Measurements from ENCODE around the gene STARD13.

Gene STARD13

DNA sequence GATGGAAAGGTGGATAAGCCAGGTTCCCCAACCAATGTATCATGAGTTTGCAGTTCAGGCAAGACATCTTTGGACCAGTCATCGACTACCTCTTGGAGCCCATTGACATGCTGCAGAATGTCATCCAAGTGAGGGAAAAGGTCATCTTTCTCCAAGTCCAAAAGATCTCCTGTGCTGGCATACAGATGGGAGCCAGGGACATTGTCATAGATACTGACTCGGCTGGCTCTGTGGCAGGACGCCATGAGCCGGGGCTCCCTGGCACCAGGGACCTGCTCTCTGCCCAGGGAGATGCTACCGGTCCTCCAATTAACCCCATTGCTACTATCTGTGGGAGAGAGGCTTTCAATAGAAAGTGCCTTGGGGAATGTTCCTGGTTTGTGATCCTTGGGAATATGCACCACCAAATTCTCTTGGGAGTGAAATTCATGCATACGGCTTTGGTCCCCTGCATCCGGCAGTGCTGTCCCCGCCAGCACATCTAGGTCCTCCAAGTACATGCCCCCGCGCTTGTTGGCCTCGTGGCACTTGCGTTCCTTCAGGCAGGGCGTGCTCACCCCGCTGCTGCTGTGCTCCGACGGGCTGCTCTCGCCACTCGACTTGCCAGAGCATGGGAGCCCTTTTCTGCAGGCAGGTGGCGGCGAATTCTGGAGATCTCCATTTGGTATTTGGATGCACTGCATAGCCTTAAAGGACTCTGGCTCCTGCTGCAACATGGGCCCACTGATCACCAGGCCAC lies 156.3 kb downstream of the STARD13 start:
- Mint-ChIP-seq H3K36me3 (ENCODE audit: low read depth) (no peaks in the 10 kb centered on the region), H3K27ac (no peak overlapping the region), H3K9me3 (peaks cover 7% of the 10 kb centered on the region), H3K4me1 (ENCODE audit: low read depth) (peaks cover 2% of the 10 kb centered on the region), H3K27me3 (ENCODE audit: low read depth) (no peaks in the 10 kb centered on the region), H3K4me3 (no peak overlapping the region)

DNA sequence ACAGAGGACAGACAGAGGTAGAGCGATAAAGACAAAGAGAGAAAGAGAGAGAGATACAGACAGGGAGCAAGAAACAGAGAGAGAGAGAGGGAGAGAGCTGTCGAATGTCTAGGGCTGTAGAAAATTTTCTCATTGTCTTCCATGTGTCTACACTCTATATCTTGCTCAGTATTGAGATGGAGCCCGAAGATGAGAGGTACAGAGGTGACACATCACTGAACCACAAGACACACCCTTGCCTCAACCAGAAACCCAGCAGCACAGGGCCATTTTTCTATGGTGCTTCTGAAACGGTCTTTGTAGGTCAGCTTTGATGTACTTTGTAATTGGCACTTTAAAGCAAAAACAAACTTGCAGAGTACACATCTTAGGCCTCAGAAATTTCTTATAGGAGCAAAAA lies 157.4 kb downstream of the STARD13 start:
- peaks cover 7% of the 10 kb centered on the region for H3K4me1 Mint-ChIP-seq (ENCODE audit: low read depth)
- H3K36me3 Mint-ChIP-seq (ENCODE audit: low read depth), result no peaks in the 10 kb centered on the region

DNA sequence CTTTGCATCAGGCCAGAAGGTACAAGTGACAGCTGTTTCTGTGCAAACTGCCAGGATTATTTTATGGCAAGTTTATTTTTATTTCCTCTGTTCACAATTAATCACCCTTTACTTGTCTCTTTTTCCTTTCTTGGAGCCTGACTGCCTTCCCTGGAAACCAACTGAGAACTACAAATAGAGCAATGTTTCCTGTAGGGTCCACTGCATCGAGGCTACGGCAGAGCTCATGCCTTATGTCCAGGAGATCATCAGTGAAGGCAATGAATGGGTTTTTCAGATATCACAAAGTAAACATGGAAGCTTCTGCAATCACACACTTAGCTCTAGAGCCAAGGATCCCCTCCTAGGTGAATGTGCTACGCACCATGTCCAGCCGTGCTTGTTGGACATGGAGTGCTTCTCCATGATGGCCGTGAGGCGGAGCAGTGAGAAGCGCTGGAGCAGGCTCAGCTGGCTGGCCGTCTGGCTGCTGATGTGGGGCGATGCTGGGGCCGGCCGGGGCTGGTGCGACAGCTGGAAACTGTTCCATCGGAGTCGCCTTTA lies 158.5 kb downstream of the STARD13 start:
- Mint-ChIP-seq H3K27me3 (ENCODE audit: low read depth) (no peaks in the 10 kb centered on the region), H3K4me1 (ENCODE audit: low read depth) (peaks cover 6% of the 10 kb centered on the region), H3K36me3 (ENCODE audit: low read depth) (no peaks in the 10 kb centered on the region), H3K4me3 (no peak overlapping the region), H3K27ac (no peak overlapping the region), H3K9me3 (no peaks in the 10 kb centered on the region)

More for the DNA sequence above, 157.4 kb downstream of the STARD13 start:
- Mint-ChIP-seq H3K27me3 (ENCODE audit: low read depth) (no peaks in the 10 kb centered on the region), H3K4me3 (no peak overlapping the region), H3K27ac (no peak overlapping the region), H3K9me3 (peaks cover 5% of the 10 kb centered on the region)

DNA sequence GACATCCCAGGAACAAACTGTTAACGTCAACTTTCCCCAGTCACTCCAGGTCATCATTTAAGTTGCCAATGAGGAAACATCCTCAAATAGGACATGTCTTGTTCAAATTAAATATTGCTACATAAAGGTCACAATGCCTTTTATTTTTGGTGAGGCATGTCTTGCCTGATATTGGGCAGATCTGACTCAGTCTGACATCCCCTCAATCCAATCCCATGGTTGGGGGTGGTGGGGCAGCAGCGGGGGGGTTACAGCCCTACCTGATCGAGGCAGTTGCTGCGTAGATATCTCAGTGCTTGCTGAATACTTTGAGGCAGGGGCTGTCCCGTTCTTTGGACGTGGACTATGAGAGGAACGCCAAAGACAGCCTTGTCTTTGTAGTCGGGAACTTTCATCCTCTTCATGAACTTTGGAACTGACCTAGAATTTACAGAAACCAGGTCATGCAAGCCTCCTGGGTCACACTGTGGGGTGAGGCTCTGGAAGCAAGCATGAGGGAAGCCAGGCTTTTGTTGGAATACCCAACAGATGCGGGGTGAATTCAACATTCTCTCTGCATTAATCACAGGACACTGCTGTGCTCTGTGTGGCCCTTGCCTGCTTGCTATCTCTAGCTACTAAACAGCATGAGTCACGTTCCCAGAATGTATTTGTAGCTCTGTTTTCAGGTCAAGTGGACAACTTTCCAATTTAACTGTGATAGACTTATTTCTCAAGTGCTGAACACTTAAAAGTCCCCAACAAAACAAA lies 159.6 kb downstream of the STARD13 start:
- no peak overlapping the region for H3K4me3 Mint-ChIP-seq

DNA sequence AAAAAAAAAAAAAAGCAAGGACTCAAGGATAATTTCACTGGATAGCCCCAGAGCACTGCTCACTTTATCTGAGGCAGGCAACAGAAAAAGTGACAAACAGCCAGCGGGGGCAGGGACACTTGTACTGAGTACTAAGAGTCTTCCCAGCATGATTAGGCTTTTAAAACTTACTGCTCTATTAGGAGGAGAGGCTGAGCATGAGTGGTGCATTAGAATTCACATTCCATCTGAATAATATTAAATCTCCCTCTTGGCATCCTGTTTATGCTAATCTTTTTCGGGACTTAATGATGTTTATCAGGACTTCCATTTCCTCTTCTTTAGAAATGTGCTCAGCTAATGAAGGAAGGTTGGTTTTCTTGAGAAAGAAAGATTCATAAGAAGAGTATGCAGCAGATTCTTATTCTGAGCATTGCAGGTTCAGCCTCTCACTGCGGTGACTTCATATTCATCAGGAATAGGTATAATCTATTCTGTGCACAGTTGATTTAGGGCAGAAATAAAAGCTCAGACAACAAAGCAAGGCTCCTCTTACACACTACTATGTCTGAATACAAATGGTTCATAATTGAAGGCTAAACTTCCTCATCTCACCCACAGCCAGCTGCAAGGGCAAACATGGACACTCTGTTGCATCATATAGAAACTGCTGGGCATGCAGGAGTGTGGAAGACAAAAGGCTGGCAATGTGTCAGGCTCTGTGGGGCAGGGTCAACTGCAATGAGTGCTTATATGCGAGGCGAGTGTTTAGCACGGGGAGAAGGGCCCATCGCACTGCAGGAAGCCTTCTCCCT lies 162.3 kb downstream of the STARD13 start:
- Mint-ChIP-seq H3K4me1 (ENCODE audit: low read depth) (peaks cover 6% of the 10 kb centered on the region), H3K4me3 (no peak overlapping the region), H3K27me3 (ENCODE audit: low read depth) (no peaks in the 10 kb centered on the region), H3K9me3 (no peaks in the 10 kb centered on the region), H3K27ac (no peak overlapping the region), H3K36me3 (ENCODE audit: low read depth) (no peaks in the 10 kb centered on the region)

More for the DNA sequence above, 159.6 kb downstream of the STARD13 start:
- H3K36me3 Mint-ChIP-seq (ENCODE audit: low read depth), result no peaks in the 10 kb centered on the region
- no peak overlapping the region for H3K27ac Mint-ChIP-seq
- H3K4me1 Mint-ChIP-seq (ENCODE audit: low read depth), result peaks cover 6% of the 10 kb centered on the region
- H3K9me3 Mint-ChIP-seq, result no peaks in the 10 kb centered on the region
- no peaks in the 10 kb centered on the region for H3K27me3 Mint-ChIP-seq (ENCODE audit: low read depth)

DNA sequence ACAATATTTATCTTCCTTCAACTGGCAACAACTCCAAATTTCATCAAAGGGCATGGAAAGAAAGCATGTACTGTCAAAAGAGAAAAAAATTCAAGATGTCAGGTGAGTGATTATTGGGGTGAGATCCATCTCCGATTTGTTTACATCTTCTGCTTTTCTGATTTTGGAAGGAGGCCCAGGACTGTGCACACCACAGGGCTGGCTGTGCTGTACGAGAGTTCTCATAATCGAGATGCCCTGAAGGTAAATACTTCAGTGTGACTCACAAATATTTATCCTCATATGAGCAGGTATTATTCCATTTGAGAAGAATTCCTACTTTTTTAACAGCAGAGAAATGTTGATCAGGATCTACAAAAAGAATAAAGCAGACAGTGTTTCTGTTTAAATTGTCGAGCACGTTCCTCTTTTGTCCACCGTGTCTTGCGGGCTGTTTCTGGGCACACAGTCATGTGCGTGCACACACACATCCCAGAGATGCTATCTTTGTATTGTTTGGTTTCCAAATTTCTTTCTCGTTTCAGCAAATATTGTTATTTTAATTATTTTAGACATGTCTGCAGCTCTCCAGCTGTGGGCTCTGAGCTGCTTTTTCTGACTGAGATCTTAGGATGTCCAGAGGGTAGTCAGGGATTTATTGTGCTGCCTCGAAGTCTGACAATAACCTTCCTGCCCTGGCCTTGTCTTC lies 165.6 kb downstream of the STARD13 start:
- H3K36me3 Mint-ChIP-seq (ENCODE audit: low read depth), result no peaks in the 10 kb centered on the region
- H3K9me3 Mint-ChIP-seq, result no peaks in the 10 kb centered on the region
- peaks cover 8% of the 10 kb centered on the region for H3K4me1 Mint-ChIP-seq (ENCODE audit: low read depth)

DNA sequence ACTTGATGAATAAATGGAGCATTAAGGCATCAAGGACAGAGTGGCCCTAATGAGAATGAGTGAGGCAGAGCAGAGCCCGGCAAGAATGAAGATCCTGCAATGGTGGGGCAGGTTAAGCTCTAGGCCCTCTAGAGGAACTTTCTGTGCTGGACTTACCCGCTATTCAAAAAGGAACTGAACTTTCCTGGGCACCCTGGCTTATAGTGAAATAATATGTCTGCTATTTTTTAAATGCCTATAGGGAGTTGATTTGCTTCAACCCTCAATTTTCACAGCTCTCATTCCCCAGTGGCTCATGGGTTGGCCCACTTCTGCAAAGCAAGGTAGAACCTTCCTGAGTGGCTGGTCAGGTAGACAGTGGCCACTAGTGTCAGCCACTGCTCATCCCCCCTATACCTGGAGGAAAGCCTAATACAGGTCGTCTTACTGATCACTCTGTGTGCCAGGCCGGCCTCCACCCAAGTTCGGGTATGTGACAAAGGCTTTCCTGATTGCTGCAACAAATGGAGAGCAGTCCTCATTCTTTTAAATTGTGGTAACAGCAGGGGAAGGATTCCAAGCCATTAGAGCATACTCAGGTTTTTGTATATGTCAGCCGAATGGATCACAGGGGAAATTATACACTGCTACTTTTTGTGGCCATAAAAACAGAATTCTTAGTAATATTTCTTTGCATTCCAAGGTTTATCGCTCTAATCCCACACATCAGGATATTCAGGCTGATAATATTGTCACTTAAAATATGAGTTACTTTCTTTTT lies 166.4 kb downstream of the STARD13 start:
- Mint-ChIP-seq H3K27me3 (ENCODE audit: low read depth) (peaks cover 3% of the 10 kb centered on the region), H3K4me3 (no peak overlapping the region), H3K9me3 (no peaks in the 10 kb centered on the region), H3K36me3 (ENCODE audit: low read depth) (no peaks in the 10 kb centered on the region), H3K27ac (no peak overlapping the region), H3K4me1 (ENCODE audit: low read depth) (peaks cover 8% of the 10 kb centered on the region)

More for the DNA sequence above, 165.6 kb downstream of the STARD13 start:
- H3K4me3 Mint-ChIP-seq, result no peak overlapping the region
- peaks cover 3% of the 10 kb centered on the region for H3K27me3 Mint-ChIP-seq (ENCODE audit: low read depth)
- H3K27ac Mint-ChIP-seq, result no peak overlapping the region

DNA sequence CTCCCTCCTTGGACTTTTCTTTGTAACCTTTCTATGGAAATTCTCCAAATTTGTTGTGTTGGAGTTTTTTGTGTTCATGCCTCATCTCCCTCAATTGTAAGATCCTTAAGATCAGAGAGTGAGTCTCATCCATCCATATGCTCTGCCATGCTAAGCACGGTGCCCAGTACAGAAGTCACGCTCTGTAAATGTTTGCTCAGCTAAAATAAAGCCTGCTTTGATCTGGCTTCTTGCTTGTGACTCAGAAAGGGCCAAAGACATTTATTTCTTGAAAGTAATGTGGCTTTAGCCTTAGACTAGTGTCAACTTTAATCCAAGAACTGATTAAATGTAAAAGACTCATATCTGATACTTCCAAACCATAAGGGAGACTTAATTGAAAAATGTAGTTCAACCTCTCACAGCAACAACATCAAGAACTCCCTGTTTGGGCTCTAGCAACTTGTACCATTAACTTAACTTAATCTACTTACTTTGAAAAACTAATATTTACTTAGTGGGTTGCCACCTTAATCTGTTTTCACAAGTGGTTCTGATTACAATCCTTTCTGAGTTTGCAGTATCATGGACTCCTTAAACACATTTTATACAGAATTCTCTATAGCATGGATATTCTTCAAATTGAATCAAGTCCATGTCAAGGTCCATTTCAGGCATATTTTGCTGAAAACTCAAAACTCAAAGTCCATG lies 169.1 kb downstream of the STARD13 start:
- peaks cover 3% of the 10 kb centered on the region for H3K27me3 Mint-ChIP-seq (ENCODE audit: low read depth)
- H3K4me3 Mint-ChIP-seq, result no peak overlapping the region
- H3K36me3 Mint-ChIP-seq (ENCODE audit: low read depth), result no peaks in the 10 kb centered on the region
- H3K27ac Mint-ChIP-seq, result no peak overlapping the region
- H3K4me1 Mint-ChIP-seq (ENCODE audit: low read depth), result peaks cover 2% of the 10 kb centered on the region
- no peaks in the 10 kb centered on the region for H3K9me3 Mint-ChIP-seq

DNA sequence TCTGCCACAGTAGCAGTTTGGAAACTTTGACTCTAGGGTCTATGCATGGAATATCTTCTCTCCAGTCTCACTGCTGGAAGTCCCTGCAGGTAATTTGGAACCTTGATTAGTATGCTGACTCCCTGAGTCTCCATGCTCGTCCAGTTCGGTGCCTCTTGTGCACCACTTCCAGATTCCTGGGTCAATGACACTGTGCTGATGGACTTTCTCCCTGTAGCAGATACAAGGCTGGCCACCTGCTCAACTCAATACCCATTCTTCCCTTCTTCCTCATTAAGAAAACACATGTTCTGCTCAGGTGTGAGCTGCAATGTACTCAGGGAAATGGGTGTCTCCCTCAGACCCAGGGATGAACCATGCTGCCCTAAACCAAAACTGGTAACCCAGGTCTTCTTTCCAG lies 170.3 kb downstream of the STARD13 start:
- Mint-ChIP-seq H3K4me1 (ENCODE audit: low read depth) (peaks cover 2% of the 10 kb centered on the region), H3K9me3 (no peaks in the 10 kb centered on the region), H3K27me3 (ENCODE audit: low read depth) (peaks cover 3% of the 10 kb centered on the region), H3K4me3 (no peak overlapping the region), H3K27ac (no peak overlapping the region), H3K36me3 (ENCODE audit: low read depth) (no peaks in the 10 kb centered on the region)

DNA sequence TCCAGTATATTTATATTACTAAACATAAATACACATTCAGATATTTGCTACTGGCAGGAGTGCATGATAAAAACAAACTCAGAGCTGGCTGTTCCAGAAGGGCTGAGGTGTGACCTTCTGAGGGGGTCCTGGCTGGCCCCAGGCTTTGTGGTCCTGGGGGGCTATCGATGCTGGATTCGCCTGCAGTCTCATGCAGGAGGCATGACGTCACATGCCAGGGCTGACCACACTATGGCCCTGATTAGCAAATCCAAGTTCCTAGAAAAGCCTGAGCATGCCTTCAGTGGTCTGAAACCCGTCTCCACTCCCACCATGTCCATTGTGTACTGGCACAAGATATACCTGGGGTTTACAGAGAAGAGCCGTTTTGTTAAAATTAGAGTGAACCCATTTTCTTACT lies 171.4 kb downstream of the STARD13 start:
- Mint-ChIP-seq H3K4me1 (ENCODE audit: low read depth) (peaks cover 2% of the 10 kb centered on the region), H3K9me3 (no peaks in the 10 kb centered on the region), H3K36me3 (ENCODE audit: low read depth) (no peaks in the 10 kb centered on the region), H3K27ac (no peak overlapping the region), H3K27me3 (ENCODE audit: low read depth) (peaks cover 3% of the 10 kb centered on the region), H3K4me3 (no peak overlapping the region)

DNA sequence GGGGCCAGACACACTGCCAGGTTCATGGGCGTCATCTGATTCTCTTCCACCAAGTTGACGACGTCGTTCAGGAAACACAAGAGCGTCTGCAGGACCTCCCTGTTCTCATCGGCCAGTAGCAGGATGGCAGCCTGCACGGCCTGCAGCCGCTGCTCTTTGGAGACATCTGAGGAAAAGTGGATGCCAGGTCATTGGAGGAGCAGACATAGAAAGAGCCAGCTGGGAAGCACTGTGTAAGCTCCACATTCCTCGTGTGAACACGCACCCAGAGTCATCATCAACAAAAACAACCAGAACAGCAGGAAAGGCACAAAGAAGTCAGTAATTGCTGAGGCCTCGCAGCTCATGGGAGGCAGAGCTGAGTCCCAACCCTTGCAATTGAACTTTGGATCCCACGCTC lies 172.8 kb downstream of the STARD13 start:
- H3K4me3 Mint-ChIP-seq, result no peak overlapping the region
- no peaks in the 10 kb centered on the region for H3K9me3 Mint-ChIP-seq
- peaks cover 2% of the 10 kb centered on the region for H3K4me1 Mint-ChIP-seq (ENCODE audit: low read depth)
- H3K27me3 Mint-ChIP-seq (ENCODE audit: low read depth), result peaks cover 3% of the 10 kb centered on the region
- H3K27ac Mint-ChIP-seq, result no peak overlapping the region
- no peaks in the 10 kb centered on the region for H3K36me3 Mint-ChIP-seq (ENCODE audit: low read depth)

DNA sequence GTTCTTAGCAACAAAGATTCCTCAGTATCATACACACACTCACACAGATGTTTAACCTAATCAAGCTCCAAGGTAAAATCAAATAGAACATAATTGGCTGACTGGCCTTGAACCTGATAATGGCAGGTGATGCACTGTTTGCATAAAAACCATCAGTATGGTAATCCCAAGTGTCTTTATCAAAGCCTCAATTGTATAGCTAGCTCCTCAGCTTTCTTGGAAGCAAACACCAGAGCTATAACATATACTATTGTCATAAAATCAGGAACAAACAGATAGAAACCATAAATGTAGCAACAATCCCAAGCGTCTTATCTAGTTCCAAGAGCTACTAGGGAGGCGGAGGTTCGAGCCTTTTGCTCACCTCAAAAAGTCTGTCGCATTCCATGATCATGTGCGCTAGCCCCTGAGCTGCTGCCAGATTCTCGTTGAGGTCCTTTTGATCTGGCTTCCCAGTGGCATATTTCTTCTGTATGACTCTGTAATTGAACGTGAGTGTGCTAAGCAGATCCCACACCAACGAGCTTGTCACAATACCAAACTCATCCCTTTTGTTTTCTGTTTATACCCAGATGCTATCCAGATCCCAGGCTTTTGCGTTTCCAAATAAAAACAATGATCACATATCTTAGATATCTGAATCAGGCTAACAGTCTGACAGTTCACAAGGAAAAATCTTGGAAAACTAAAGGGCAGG lies 174.0 kb downstream of the STARD13 start:
- peaks cover 2% of the 10 kb centered on the region for H3K4me1 Mint-ChIP-seq (ENCODE audit: low read depth)
- peaks cover 2% of the 10 kb centered on the region for H3K36me3 Mint-ChIP-seq (ENCODE audit: low read depth)
- H3K27me3 Mint-ChIP-seq (ENCODE audit: low read depth), result peaks cover 3% of the 10 kb centered on the region
- H3K9me3 Mint-ChIP-seq, result no peaks in the 10 kb centered on the region
- no peak overlapping the region for H3K27ac Mint-ChIP-seq
- H3K4me3 Mint-ChIP-seq, result no peak overlapping the region

Data from T-helper 1 cell treated with Interleukin-12 subunit alpha and Interleukin-12 subunit beta and Interleukin-4 antibody, amounts not matched to agents 30 μg/mL and 1 μg/mL, for 36 hours (primary cell).